Effector memory CD8-positive, alpha-beta T cell (primary cell): Measurements from ENCODE around the gene ASPHD1.

Source experiments
- ATAC-seq: fragments of 150-1000 bp; cut with Tn5 transposase; replicated peaks from 2 replicates; pipeline ENCODE4 v1.10.0; 2021; ENCODE audit warnings: mild to moderate bottlenecking, moderate library complexity
- DNase-seq, 3 experiments: peaks; one replicate each; pipeline ENCODE4 v3.0.0; 2021
- H3K27ac Mint-ChIP-seq, 2 donors: one replicate each; pipeline ENCODE4 v1.8.0; 2022; ENCODE audit warnings: mild to moderate bottlenecking in 2 of 2, mixed read lengths in 2 of 2, moderate library complexity in 2 of 2
- H3K27me3 Mint-ChIP-seq, 2 donors: one replicate each; pipeline ENCODE4 v1.8.0; 2022; ENCODE audit warnings: mixed read lengths in 2 of 2
- H3K36me3 Mint-ChIP-seq: one replicate; pipeline ENCODE4 v1.8.0; 2022; ENCODE audit warnings: mild to moderate bottlenecking, moderate library complexity, mixed read lengths; ENCODE audit not compliant: insufficient read depth
- H3K4me1 Mint-ChIP-seq, 2 donors: one replicate each; pipeline ENCODE4 v1.8.0; 2022; ENCODE audit warnings: low read depth in 2 of 2, mixed read lengths in 2 of 2
- H3K4me3 Mint-ChIP-seq, 2 donors: one replicate each; pipeline ENCODE4 v1.8.0; 2022; ENCODE audit warnings: mild to moderate bottlenecking in 2 of 2, mixed read lengths in 2 of 2, moderate library complexity in 2 of 2
- H3K9me3 Mint-ChIP-seq, 2 donors: one replicate each; pipeline ENCODE4 v1.8.0; 2022; ENCODE audit warnings: mixed read lengths in 2 of 2
- total RNA-seq, 9 experiments: gene quantifications; one replicate each; lab custom pipeline; 2026; lab: John Stamatoyannopoulos, UW

The ASPHD1 gene
- 0 to 0.73 (median 0.19) reads per million in 9 experiments for total RNA-seq

- peaks cover 4 to 6% of the 10 kb centered on the region in 2 donors for H3K4me1 Mint-ChIP-seq
- peak within 1 kb of the TSS; percentile 68 to 77 for H3K4me3 Mint-ChIP-seq
- peak; percentile 87 for ATAC-seq
- no peaks in the 10 kb centered on the region for H3K36me3 Mint-ChIP-seq
- H3K27ac Mint-ChIP-seq = no peak within 1 kb of the TSS
- H3K27me3 Mint-ChIP-seq = peaks cover 33 to 50% of the 10 kb centered on the region in 2 donors
- H3K9me3 Mint-ChIP-seq = no peaks in the 10 kb centered on the region
- DNase-seq = peak in 1 of 3 experiments; percentile 5
Measured at GRCh38 chr16:29900102-29900887, at the start of gene ASPHD1. ASPHD1 (plus strand) TSS chr16:29900488; CDS start chr16:29900972, 484 bp downstream.

- Mint-ChIP-seq H3K27ac (peak overlapping the region in 1 of 2 donors; percentile 36), H3K36me3 (peaks cover 36% of the 10 kb centered on the region), H3K4me1 (peaks cover 2 to 3% of the 10 kb centered on the region in 2 donors), H3K9me3 (no peaks in the 10 kb centered on the region), H3K4me3 (no peak overlapping the region), H3K27me3 (no peaks in the 10 kb centered on the region)
- DNase-seq (no peak), ATAC-seq (no peak)
Measured at GRCh38 chr16:29850998-29851397, 49.3 kb upstream of the ASPHD1 start.

- Mint-ChIP-seq H3K4me1 (peaks cover 2 to 3% of the 10 kb centered on the region in 2 donors), H3K9me3 (no peaks in the 10 kb centered on the region), H3K27me3 (no peaks in the 10 kb centered on the region), H3K36me3 (peaks cover 21% of the 10 kb centered on the region), H3K4me3 (no peak overlapping the region), H3K27ac (no peak overlapping the region)
- DNase-seq = no peak
- no peak for ATAC-seq
Measured at GRCh38 chr16:29852654-29853053, 47.6 kb upstream of the ASPHD1 start.

- H3K4me1 Mint-ChIP-seq = peaks cover 0 to 1% of the 10 kb centered on the region in 2 donors
- H3K27me3 Mint-ChIP-seq = no peaks in the 10 kb centered on the region
- H3K9me3 Mint-ChIP-seq = no peaks in the 10 kb centered on the region
- no peak for ATAC-seq
- no peak overlapping the region for H3K4me3 Mint-ChIP-seq
- no peak for DNase-seq
- H3K27ac Mint-ChIP-seq = no peak overlapping the region
- H3K36me3 Mint-ChIP-seq = peaks cover 10% of the 10 kb centered on the region
Measured at GRCh38 chr16:29854520-29855100, 45.7 kb upstream of the ASPHD1 start.

GRCh38 chr16:29857133-29857760, 43.0 kb upstream of the ASPHD1 start:
- Mint-ChIP-seq H3K27me3 (no peaks in the 10 kb centered on the region), H3K27ac (peak overlapping the region; percentile 44 to 49), H3K4me1 (peaks cover 12 to 16% of the 10 kb centered on the region in 2 donors), H3K9me3 (no peaks in the 10 kb centered on the region), H3K4me3 (no peak overlapping the region), H3K36me3 (peaks cover 18% of the 10 kb centered on the region)
- no peak for ATAC-seq
- DNase-seq = no peak

- H3K27me3 Mint-ChIP-seq = no peaks in the 10 kb centered on the region
- DNase-seq (no peak), ATAC-seq (no peak)
- no peaks in the 10 kb centered on the region for H3K9me3 Mint-ChIP-seq
- H3K4me1 Mint-ChIP-seq = peaks cover 16 to 23% of the 10 kb centered on the region in 2 donors
- H3K4me3 Mint-ChIP-seq = peak overlapping the region in 1 of 2 donors; percentile 10
- peaks cover 21% of the 10 kb centered on the region for H3K36me3 Mint-ChIP-seq
- H3K27ac Mint-ChIP-seq = peak overlapping the region in 1 of 2 donors; percentile 38
Measured at GRCh38 chr16:29858149-29858849, 42.0 kb upstream of the ASPHD1 start.

- ATAC-seq = no peak
- H3K9me3 Mint-ChIP-seq = no peaks in the 10 kb centered on the region
- no peak overlapping the region for H3K4me3 Mint-ChIP-seq
- H3K36me3 Mint-ChIP-seq = peaks cover 20% of the 10 kb centered on the region
- DNase-seq = no peak
- no peak overlapping the region for H3K27ac Mint-ChIP-seq
- H3K4me1 Mint-ChIP-seq = peaks cover 21 to 26% of the 10 kb centered on the region in 2 donors
- H3K27me3 Mint-ChIP-seq = no peaks in the 10 kb centered on the region
Measured at GRCh38 chr16:29858974-29859373, 41.3 kb upstream of the ASPHD1 start.

GRCh38 chr16:29860218-29860617, 40.1 kb upstream of the ASPHD1 start:
- Mint-ChIP-seq H3K27ac (peak overlapping the region in 1 of 2 donors; percentile 25), H3K4me3 (no peak overlapping the region), H3K27me3 (no peaks in the 10 kb centered on the region), H3K36me3 (peaks cover 20% of the 10 kb centered on the region), H3K9me3 (no peaks in the 10 kb centered on the region), H3K4me1 (peaks cover 21 to 26% of the 10 kb centered on the region in 2 donors)
- ATAC-seq (no peak), DNase-seq (no peak)

- Mint-ChIP-seq H3K4me1 (peaks cover 21 to 26% of the 10 kb centered on the region in 2 donors), H3K4me3 (peak overlapping the region; percentile 95 to 98), H3K27me3 (peaks cover 0 to 10% of the 10 kb centered on the region in 2 donors), H3K36me3 (peaks cover 20% of the 10 kb centered on the region), H3K27ac (peak overlapping the region; percentile 99), H3K9me3 (no peaks in the 10 kb centered on the region)
- no peak for DNase-seq
- no peak for ATAC-seq
Measured at GRCh38 chr16:29862383-29862883, 37.9 kb upstream of the ASPHD1 start.

- Mint-ChIP-seq H3K4me1 (peaks cover 22 to 26% of the 10 kb centered on the region in 2 donors), H3K9me3 (no peaks in the 10 kb centered on the region), H3K36me3 (peaks cover 20% of the 10 kb centered on the region), H3K27me3 (peaks cover 4 to 10% of the 10 kb centered on the region in 2 donors), H3K4me3 (peak within 1 kb of the TSS; percentile 95 to 98), H3K27ac (peak within 1 kb of the TSS; percentile 99)
- DNase-seq = peak; percentile 90 to 93 (median 92)
- peak; percentile 98 for ATAC-seq
Measured at GRCh38 chr16:29862884-29863668, 37.2 kb upstream of the ASPHD1 start, which contains the start of gene CDIPT. CDIPT (minus strand) TSS chr16:29863226; CDS start chr16:29862857, 369 bp downstream.

- peaks cover 4 to 10% of the 10 kb centered on the region in 2 donors for H3K27me3 Mint-ChIP-seq
- no peak for ATAC-seq
- H3K9me3 Mint-ChIP-seq = no peaks in the 10 kb centered on the region
- H3K27ac Mint-ChIP-seq = peak overlapping the region; percentile 99
- peaks cover 16% of the 10 kb centered on the region for H3K36me3 Mint-ChIP-seq
- H3K4me1 Mint-ChIP-seq = peaks cover 22 to 26% of the 10 kb centered on the region in 2 donors
- DNase-seq = no peak
- H3K4me3 Mint-ChIP-seq = peak overlapping the region; percentile 95 to 98
Measured at GRCh38 chr16:29863669-29863984, 36.7 kb upstream of the ASPHD1 start.

GRCh38 chr16:29864205-29864604, 36.1 kb upstream of the ASPHD1 start:
- no peak for ATAC-seq
- DNase-seq = no peak
- H3K27me3 Mint-ChIP-seq = peaks cover 4 to 10% of the 10 kb centered on the region in 2 donors
- no peak overlapping the region for H3K4me3 Mint-ChIP-seq
- peak overlapping the region; percentile 99 for H3K27ac Mint-ChIP-seq
- H3K9me3 Mint-ChIP-seq = no peaks in the 10 kb centered on the region
- peaks cover 16% of the 10 kb centered on the region for H3K36me3 Mint-ChIP-seq
- H3K4me1 Mint-ChIP-seq = peaks cover 22 to 26% of the 10 kb centered on the region in 2 donors
